GM19468 (cell line): ENCODE results near the gene ZBP1.

Source experiments
- ATAC-seq: cut with Tn5 transposase; IDR thresholded peaks from one replicate; pipeline ENCODE4 v1.9.1; 2021; ENCODE audit warnings: mild to moderate bottlenecking, moderate library complexity, moderate number of reproducible peaks; ENCODE audit not compliant: unreplicated experiment; ENCODE audit errors: extremely low read depth

Gene ZBP1

GRCh38 chr20:57658833-57659516 lies 38.7 kb upstream of the ZBP1 start:
- ATAC-seq, result no peak

GRCh38 chr20:57658447-57658832 lies 38.2 kb upstream of the ZBP1 start:
- ATAC-seq, result no peak

- no peak for ATAC-seq
Observed at GRCh38 chr20:57657535-57658446, 37.6 kb upstream of the ZBP1 start.

- ATAC-seq, result no peak
Observed at GRCh38 chr20:57656821-57657534, 36.8 kb upstream of the ZBP1 start.

GRCh38 chr20:57656252-57656820 lies 36.1 kb upstream of the ZBP1 start:
- no peak for ATAC-seq

- ATAC-seq, result no peak
Observed at GRCh38 chr20:57655809-57656155, 35.6 kb upstream of the ZBP1 start.

- ATAC-seq, result no peak
Observed at GRCh38 chr20:57654998-57655808, 35.0 kb upstream of the ZBP1 start.

- ATAC-seq, result no peak
Observed at GRCh38 chr20:57654363-57654997, 34.3 kb upstream of the ZBP1 start.

GRCh38 chr20:57653910-57654309 lies 33.7 kb upstream of the ZBP1 start:
- no peak for ATAC-seq

- no peak for ATAC-seq
Observed at GRCh38 chr20:57653546-57653900, 33.3 kb upstream of the ZBP1 start.

GRCh38 chr20:57652606-57653545 lies 32.6 kb upstream of the ZBP1 start:
- ATAC-seq, result no peak

- ATAC-seq, result no peak
Observed at GRCh38 chr20:57651881-57652605, 31.8 kb upstream of the ZBP1 start.

- ATAC-seq, result no peak
Observed at GRCh38 chr20:57650756-57651483, 30.7 kb upstream of the ZBP1 start.

GRCh38 chr20:57650266-57650665 lies 30.0 kb upstream of the ZBP1 start:
- ATAC-seq, result no peak

- no peak for ATAC-seq
Observed at GRCh38 chr20:57649617-57650015, 29.4 kb upstream of the ZBP1 start.

- no peak for ATAC-seq
Observed at GRCh38 chr20:57648878-57649616, 28.8 kb upstream of the ZBP1 start.
